Measurements from ENCODE around the gene SUSD4.

DNA sequence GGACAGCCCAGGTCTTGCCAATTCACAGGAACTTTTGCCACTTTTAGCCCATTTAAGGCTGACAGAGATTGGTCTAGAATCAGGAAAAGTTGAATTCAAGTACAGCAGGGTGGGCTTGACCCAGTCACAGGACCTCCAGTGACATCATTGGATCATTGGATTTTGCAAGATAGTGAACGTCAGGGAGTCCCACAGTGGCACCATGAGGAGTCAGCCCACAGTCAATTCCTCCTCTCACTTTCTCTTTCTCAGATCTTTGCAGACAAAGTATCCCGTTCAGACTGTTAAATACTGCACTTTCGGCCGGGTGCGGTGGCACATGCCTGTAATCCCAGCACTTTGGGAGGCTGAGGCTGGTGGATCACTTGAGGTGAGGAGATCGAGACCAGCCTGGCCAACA lies 163.1 kb downstream of the SUSD4 start:
- TF ChIP-seq, protein P1, sequence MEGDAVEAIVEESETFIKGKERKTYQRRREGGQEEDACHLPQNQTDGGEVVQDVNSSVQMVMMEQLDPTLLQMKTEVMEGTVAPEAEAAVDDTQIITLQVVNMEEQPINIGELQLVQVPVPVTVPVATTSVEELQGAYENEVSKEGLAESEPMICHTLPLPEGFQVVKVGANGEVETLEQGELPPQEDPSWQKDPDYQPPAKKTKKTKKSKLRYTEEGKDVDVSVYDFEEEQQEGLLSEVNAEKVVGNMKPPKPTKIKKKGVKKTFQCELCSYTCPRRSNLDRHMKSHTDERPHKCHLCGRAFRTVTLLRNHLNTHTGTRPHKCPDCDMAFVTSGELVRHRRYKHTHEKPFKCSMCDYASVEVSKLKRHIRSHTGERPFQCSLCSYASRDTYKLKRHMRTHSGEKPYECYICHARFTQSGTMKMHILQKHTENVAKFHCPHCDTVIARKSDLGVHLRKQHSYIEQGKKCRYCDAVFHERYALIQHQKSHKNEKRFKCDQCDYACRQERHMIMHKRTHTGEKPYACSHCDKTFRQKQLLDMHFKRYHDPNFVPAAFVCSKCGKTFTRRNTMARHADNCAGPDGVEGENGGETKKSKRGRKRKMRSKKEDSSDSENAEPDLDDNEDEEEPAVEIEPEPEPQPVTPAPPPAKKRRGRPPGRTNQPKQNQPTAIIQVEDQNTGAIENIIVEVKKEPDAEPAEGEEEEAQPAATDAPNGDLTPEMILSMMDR (IDR thresholded peaks at IDR 0.05) = no peak
- TF ChIP-seq POLR2A (IDR thresholded peaks at IDR 0.05) = no peak

Data from prostate gland (tissue), 2 donors.